HL-60 (cell line): ENCODE results near the gene AQP4.

Source experiments
- DNase-seq, 2 experiments: peaks; one replicate each; pipeline ENCODE4 v3.0.0-alpha.2; 2010 to 2020; ENCODE audit warnings: low read depth in 1 of 2, low spot score in 1 of 2
- H3K27ac ChIP-seq: fragments of 250-450 bp; sonication (Bioruptor Pico); replicated peaks from 2 replicates; pipeline ENCODE4 v1.5.1; 2020; ENCODE audit warnings: mild to moderate bottlenecking, moderate library complexity
- H3K27me3 ChIP-seq: fragments of 250-450 bp; sonication (Bioruptor Pico); 2 replicates; pipeline ENCODE4 v1.5.1; 2021; ENCODE audit warnings: mild to moderate bottlenecking, moderate library complexity; ENCODE audit not compliant: insufficient read depth, poor library complexity, severe bottlenecking
- H3K4me3 ChIP-seq: replicated peaks from 2 replicates; pipeline ENCODE4 v1.5.1; 2011; ENCODE audit warnings: mild to moderate bottlenecking, control low read depth, low read length; ENCODE audit not compliant: insufficient read depth
- GABPA ChIP-seq: IDR thresholded peaks from 2 replicates; pipeline ENCODE4 v1.6.1; 2012; ENCODE audit warnings: low read depth
- POLR2AphosphoS5 ChIP-seq: IDR thresholded peaks from 2 replicates; pipeline ENCODE4 v1.6.1; 2012; ENCODE audit warnings: low read depth
- SPI1 ChIP-seq: IDR thresholded peaks from 2 replicates; pipeline ENCODE4 v1.6.1; 2012; ENCODE audit warnings: low read depth, mild to moderate bottlenecking, borderline replicate concordance
- long read RNA-seq: library from polyadenylated mRNA; unstranded; transcript quantifications from one replicate; pipeline ENCODE4 v2.0.0, GENCODE V29; 2020
- TF ChIP-seq, protein P1 (sequence below): IDR thresholded peaks from one replicate; pipeline ENCODE4 v1.5.1; 2011; ENCODE audit warnings: low read length, control low read depth, inconsistent platforms; ENCODE audit not compliant: insufficient read depth
- TF ChIP-seq, protein P2 (sequence below): IDR thresholded peaks from 2 replicates; pipeline ENCODE4 v1.6.1; 2012; ENCODE audit warnings: low read depth; ENCODE audit not compliant: insufficient replicate concordance

Gene AQP4, protein sequence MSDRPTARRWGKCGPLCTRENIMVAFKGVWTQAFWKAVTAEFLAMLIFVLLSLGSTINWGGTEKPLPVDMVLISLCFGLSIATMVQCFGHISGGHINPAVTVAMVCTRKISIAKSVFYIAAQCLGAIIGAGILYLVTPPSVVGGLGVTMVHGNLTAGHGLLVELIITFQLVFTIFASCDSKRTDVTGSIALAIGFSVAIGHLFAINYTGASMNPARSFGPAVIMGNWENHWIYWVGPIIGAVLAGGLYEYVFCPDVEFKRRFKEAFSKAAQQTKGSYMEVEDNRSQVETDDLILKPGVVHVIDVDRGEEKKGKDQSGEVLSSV
- long read RNA-seq: 0 reads

- DNase-seq: no peak
- no peak within 1 kb of the TSS for H3K27ac ChIP-seq
- H3K4me3 ChIP-seq: no peak within 1 kb of the TSS
- no peak for TF ChIP-seq POLR2AphosphoS5
- TF ChIP-seq SPI1: no peak
- TF ChIP-seq, protein P1, sequence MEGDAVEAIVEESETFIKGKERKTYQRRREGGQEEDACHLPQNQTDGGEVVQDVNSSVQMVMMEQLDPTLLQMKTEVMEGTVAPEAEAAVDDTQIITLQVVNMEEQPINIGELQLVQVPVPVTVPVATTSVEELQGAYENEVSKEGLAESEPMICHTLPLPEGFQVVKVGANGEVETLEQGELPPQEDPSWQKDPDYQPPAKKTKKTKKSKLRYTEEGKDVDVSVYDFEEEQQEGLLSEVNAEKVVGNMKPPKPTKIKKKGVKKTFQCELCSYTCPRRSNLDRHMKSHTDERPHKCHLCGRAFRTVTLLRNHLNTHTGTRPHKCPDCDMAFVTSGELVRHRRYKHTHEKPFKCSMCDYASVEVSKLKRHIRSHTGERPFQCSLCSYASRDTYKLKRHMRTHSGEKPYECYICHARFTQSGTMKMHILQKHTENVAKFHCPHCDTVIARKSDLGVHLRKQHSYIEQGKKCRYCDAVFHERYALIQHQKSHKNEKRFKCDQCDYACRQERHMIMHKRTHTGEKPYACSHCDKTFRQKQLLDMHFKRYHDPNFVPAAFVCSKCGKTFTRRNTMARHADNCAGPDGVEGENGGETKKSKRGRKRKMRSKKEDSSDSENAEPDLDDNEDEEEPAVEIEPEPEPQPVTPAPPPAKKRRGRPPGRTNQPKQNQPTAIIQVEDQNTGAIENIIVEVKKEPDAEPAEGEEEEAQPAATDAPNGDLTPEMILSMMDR: no peak
- TF ChIP-seq GABPA: no peak
- TF ChIP-seq, protein P2, sequence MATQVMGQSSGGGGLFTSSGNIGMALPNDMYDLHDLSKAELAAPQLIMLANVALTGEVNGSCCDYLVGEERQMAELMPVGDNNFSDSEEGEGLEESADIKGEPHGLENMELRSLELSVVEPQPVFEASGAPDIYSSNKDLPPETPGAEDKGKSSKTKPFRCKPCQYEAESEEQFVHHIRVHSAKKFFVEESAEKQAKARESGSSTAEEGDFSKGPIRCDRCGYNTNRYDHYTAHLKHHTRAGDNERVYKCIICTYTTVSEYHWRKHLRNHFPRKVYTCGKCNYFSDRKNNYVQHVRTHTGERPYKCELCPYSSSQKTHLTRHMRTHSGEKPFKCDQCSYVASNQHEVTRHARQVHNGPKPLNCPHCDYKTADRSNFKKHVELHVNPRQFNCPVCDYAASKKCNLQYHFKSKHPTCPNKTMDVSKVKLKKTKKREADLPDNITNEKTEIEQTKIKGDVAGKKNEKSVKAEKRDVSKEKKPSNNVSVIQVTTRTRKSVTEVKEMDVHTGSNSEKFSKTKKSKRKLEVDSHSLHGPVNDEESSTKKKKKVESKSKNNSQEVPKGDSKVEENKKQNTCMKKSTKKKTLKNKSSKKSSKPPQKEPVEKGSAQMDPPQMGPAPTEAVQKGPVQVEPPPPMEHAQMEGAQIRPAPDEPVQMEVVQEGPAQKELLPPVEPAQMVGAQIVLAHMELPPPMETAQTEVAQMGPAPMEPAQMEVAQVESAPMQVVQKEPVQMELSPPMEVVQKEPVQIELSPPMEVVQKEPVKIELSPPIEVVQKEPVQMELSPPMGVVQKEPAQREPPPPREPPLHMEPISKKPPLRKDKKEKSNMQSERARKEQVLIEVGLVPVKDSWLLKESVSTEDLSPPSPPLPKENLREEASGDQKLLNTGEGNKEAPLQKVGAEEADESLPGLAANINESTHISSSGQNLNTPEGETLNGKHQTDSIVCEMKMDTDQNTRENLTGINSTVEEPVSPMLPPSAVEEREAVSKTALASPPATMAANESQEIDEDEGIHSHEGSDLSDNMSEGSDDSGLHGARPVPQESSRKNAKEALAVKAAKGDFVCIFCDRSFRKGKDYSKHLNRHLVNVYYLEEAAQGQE: no peak
- peaks cover 28% of the 10 kb centered on the region for H3K27me3 ChIP-seq
Measured at GRCh38 chr18:26865557-26865956, at the start of gene AQP4. Gene AQP4 (minus strand): TSS chr18:26865707. CDS start chr18:26865689, 18 bp downstream.

GRCh38 chr18:26911840-26912239, 46.3 kb upstream of the AQP4 start:
- no peak for TF ChIP-seq GABPA
- TF ChIP-seq, protein P2: no peak
- no peak for TF ChIP-seq SPI1
- TF ChIP-seq, protein P1: no peak
- no peak for TF ChIP-seq POLR2AphosphoS5
- Histone ChIP-seq H3K27ac (no peak overlapping the region), H3K4me3 (no peak overlapping the region), H3K27me3 (peaks cover 8% of the 10 kb centered on the region)
- DNase-seq: no peak

DNA sequence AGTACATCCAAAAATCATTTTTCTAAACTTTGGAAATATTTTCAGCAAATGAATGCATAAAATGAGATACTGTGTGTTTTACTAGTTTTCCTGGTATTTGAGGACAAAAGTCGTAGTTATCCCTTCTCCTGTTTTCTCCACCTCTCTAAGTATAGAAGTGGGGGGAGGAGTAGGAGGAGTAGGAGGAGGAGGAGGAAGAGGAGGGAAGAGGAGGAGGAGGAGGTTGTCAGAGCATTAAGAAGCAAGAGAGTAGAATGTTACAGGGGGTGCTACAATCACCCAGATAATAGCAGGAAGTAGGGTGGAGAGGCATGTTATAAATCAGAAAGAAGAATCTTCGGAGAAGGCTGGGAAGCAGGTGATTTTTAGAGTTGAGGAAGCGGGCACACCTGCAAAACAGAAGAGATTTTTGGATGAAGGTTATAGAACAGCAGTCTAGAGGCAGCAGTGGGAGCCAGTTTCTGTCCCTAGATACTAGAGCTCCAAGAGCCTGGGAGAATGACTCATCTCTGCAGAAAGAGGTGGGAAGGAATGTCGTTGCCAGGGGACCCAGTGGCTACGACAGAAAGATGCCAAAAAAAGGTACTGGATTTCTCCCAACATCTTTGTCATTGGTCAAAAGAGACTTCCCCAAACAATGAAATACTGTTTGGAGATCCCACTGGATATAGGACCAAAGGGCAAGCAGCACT, 44.2 kb upstream of the AQP4 start:
- no peak overlapping the region for H3K27ac ChIP-seq
- H3K4me3 ChIP-seq: no peak overlapping the region
- no peak for DNase-seq
- TF ChIP-seq GABPA (no peak), SPI1 (no peak), POLR2AphosphoS5 (no peak)
- TF ChIP-seq, protein P1: no peak
- TF ChIP-seq, protein P2: no peak
- no peaks in the 10 kb centered on the region for H3K27me3 ChIP-seq
